ENCODE data around the gene CCRL2. TPM values are rescaled to one million over a fixed set of nuclear protein-coding genes. Genes with fewer than 3 reads are reported as not detected.

Gene CCRL2
- total and polyA plus RNA-seq, 2 of the 8 experiments (the other 6 are each of a cell fraction or from before 2014, with no cell fraction given) = not detected

DNA sequence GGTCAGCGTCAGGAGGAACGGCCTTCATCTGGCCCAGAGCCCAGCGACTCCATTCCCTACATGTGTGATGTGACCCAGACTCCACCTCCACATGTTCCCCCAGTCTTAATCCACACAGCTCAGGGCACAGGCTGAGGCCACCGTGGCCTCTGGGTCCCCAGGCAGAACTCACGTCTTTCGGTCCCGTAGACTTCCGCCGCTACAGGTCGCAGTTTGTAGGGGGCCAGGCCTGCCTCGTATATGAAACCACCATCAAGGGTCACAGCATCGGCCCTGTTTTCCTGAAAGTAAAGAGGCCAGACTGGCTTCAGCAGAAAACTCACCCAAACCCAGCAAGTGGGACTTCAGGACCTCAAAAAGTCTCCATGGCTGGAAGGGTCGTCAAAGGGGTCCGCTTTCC is 49.1 kb downstream of the CCRL2 start:
- Histone ChIP-seq H3K4me1 (replicated peaks in 1 of 4; ENCODE audit: control insufficient read depth in 3 of 4, insufficient read depth in 4 of 4, low read length in 3 of 4) (no peaks in the 10 kb centered on the region), H2BK12ac (ENCODE audit: low read depth, low read length) (no peak overlapping the region), H3K27me3 (replicated peaks in 1 of 4; ENCODE audit: control insufficient read depth in 3 of 4, extremely low read depth in 1 of 4, insufficient read depth in 3 of 4, low read length in 3 of 4) (no peaks in the 10 kb centered on the region), H2AFZ (ENCODE audit: low read length) (no peak overlapping the region), H3K18ac (ENCODE audit: extremely low read depth, low read length) (no peak overlapping the region), H3K23me2 (ENCODE audit: low read depth, low read length) (no peaks in the 10 kb centered on the region), H2BK20ac (ENCODE audit: low read length) (no peak overlapping the region), H3K79me2 (ENCODE audit: control insufficient read depth in 1 of 2, insufficient read depth in 2 of 2, low read length in 2 of 2) (no peaks in the 10 kb centered on the region), H3K9ac (replicated peaks in 1 of 4; ENCODE audit: extremely low read depth in 1 of 4, low read depth in 3 of 4, low read length in 3 of 4) (no peak overlapping the region), H3K79me1 (ENCODE audit: low read depth, low read length) (no peaks in the 10 kb centered on the region), H4K91ac (replicated peaks; ENCODE audit: insufficient read length, low read length) (no peak overlapping the region), H2BK15ac (ENCODE audit: low read length) (no peak overlapping the region), H3K4ac (replicated peaks; ENCODE audit: insufficient read length, low read depth, low read length) (no peak overlapping the region), H4K20me1 (replicated peaks in 1 of 2; ENCODE audit: control insufficient read depth in 1 of 2, insufficient read depth in 2 of 2, low read length in 2 of 2) (no peaks in the 10 kb centered on the region), H2BK5ac (ENCODE audit: low read depth, low read length) (no peak overlapping the region), H4K8ac (ENCODE audit: extremely low read depth, insufficient read depth, low read length) (no peak overlapping the region), H4K5ac (ENCODE audit: insufficient read length, low read depth, low read length) (no peak overlapping the region), H3K14ac (ENCODE audit: insufficient read length) (no peak overlapping the region), H3K23ac (ENCODE audit: insufficient read length) (no peak overlapping the region), H3K56ac (replicated peaks; ENCODE audit: insufficient read length, low read depth, low read length) (no peak overlapping the region), H3K4me3 (ENCODE audit: extremely low read depth in 1 of 4, insufficient read depth in 2 of 4, low read depth in 3 of 4, low read length in 4 of 4) (no peak overlapping the region), H2BK120ac (replicated peaks; ENCODE audit: low read depth, low read length) (no peak overlapping the region), H3K9me3 (ENCODE audit: insufficient read depth in 2 of 2, low read depth in 1 of 2, low read length in 1 of 2) (no peaks in the 10 kb centered on the region), H3K4me2 (ENCODE audit: insufficient read depth in 1 of 2, low read depth in 2 of 2, low read length in 2 of 2) (no peak overlapping the region), H3K27ac (ENCODE audit: low read depth, low read length) (no peak overlapping the region), H2AK5ac (ENCODE audit: low read depth, low read length) (no peak overlapping the region), H3K36me3 (ENCODE audit: control insufficient read depth in 2 of 4, insufficient read depth in 4 of 4, low read length in 3 of 4) (no peaks in the 10 kb centered on the region)
- 92% methylated on average over 14 of the region's 14 CpGs; no CpG with 5 or more reads in 1 of the 2 experiments for WGBS, 2 experiments (ENCODE audit: extremely low coverage in 1 of 2, insufficient coverage in 1 of 2, insufficient read length in 1 of 2, insufficient replicate concordance in 2 of 2, low coverage in 1 of 2, low lambda C conversion rate in 2 of 2, missing lambda C conversion rate in 1 of 2)
- CTCF ChIA-PET (ENCODE audit: partially characterized antibody) = interaction anchor here (0.7 to 1.3 kb wide), 2 partner anchors 173 to 215 kb away, joined by 3 to 4 read pairs; no protein-coding TSS in a partner anchor
- DNase-seq (ENCODE audit: low read depth in 1 of 2, low spot score in 2 of 2) (no peak), FAIRE-seq (no peak)
- POLR2A ChIA-PET (ENCODE audit: partially characterized antibody) = no interaction called here
- TF ChIP-seq POLR2A (IDR thresholded peaks at IDR 0.05; ENCODE audit: control extremely low read depth in 1 of 2, low read depth in 2 of 2, low read length in 2 of 2) = no peak
- no peak for TF ChIP-seq JUN (IDR thresholded peaks at IDR 0.05; ENCODE audit: low read depth, low read length)
- TF ChIP-seq TAF7 (optimal IDR thresholded peaks at IDR 0.05; ENCODE audit: borderline replicate concordance, low read depth, low read length) = no peak
- TF ChIP-seq CTBP2 (IDR thresholded peaks at IDR 0.05; ENCODE audit: borderline replicate concordance, insufficient read depth, insufficient read length, low read length) = no peak
- no peak for TF ChIP-seq KDM4A (IDR thresholded peaks at IDR 0.05; ENCODE audit: low read depth, low read length, severe bottlenecking)
- no peak for TF ChIP-seq SIX5 (IDR thresholded peaks at IDR 0.05; ENCODE audit: low read depth, low read length)

Measured in H1 (cell line).